NCI-H1417 treated with DMSO at 0.1 percent for 48 hours (cell line): ENCODE data around the gene MRPS12.
A peak's percentile ranks its signal among the peaks of the same experiment; 100 is the strongest.

Experiments
- DNase-seq: peaks from one replicate; lab custom pipeline; 2025; lab: John Stamatoyannopoulos, UW

The MRPS12 gene

DNA sequence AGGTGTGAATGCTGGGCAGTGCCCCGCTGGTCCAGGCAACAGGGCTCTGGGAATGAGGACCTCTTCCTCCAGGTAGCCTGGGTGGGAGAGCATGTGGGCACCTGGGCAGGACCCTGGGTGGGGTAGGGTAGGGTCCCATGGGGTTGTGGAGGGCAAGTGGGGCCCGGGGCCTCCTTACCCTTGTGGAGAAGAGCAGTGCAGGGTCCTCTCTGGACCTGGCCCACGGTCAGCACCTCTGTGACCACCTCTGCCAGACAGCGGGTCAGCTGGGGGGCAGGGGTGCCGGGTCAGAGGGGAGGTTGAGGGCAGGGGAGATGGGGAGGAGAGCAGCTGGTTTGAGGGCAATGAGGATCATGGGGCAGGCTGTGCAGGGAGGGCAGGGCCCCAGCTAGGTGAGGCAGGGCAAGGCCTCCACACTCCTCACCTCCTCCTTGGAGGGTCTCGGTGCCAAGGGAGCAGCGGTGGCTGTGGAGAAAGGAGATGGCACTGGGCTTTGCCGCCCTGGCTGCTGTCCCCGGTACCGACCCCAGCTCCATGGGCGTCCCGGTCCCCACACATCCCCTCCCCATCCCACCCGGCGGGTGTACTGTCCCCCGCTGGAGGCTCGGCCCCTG, 19.2 kb upstream of the MRPS12 start:
- no peak for DNase-seq

DNA sequence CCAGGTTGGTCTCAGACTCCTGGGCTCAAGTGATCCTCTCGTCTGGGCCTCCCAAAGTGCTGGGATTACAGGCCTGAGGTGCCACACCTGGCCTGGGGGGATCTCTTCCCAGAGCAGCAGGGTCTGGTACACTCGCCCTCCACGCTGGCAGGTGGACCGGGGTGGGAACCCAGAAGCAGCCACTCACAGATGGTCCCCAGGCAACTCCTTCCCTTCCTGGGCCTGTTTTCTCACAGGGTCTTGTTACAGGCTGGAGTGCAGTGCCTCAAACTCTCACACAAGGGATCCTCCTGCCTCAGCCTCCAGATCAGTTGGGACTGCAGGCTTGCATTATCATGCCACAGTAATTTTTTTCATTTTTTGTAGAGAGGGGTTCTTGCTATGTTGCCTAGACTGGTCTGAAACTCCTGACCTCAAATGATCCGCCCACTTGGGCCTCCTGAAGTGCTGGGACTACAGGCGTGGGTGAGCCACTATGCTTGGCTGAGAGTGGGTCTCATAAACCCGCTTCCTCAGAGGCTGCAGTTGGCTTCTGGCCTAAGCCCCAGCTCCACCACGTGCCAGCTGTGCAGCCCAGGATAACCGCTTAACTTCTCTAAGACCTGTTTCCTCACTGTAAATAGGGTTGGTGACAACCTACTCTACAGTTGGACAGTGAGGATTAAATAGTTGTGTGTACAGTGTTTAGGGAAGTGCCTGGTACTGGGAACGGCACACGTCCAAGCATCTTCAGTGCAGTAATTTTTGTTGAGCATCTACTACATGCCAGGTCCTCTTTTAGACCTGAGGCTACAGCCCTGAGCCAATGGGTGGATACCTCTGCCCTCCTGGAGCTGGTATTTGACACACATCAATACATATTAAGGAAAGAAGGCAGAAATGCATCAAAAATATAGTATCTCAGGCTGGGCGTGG, 17.9 kb upstream of the MRPS12 start:
- no peak for DNase-seq

DNA sequence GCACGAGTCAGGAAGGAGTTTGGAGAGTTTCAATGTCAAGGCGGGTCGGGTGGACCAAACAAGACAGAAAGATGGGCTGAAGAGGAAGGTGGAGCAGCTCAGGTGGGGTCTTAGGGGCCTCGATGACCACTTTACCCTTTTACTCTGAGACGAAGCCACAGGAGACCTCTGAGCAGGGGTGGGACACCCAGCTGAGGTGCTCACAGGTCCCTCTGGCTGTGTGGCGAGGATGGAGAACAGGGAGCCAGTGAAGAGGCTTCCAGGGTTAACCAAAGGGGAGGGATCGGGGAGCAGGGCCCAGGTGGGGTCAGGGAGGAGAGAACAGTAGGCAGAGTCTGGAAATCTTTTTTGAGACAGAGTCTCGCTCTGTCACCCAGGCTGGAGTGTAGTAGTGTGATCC, 16.8 kb upstream of the MRPS12 start:
- DNase-seq, result no peak

DNA sequence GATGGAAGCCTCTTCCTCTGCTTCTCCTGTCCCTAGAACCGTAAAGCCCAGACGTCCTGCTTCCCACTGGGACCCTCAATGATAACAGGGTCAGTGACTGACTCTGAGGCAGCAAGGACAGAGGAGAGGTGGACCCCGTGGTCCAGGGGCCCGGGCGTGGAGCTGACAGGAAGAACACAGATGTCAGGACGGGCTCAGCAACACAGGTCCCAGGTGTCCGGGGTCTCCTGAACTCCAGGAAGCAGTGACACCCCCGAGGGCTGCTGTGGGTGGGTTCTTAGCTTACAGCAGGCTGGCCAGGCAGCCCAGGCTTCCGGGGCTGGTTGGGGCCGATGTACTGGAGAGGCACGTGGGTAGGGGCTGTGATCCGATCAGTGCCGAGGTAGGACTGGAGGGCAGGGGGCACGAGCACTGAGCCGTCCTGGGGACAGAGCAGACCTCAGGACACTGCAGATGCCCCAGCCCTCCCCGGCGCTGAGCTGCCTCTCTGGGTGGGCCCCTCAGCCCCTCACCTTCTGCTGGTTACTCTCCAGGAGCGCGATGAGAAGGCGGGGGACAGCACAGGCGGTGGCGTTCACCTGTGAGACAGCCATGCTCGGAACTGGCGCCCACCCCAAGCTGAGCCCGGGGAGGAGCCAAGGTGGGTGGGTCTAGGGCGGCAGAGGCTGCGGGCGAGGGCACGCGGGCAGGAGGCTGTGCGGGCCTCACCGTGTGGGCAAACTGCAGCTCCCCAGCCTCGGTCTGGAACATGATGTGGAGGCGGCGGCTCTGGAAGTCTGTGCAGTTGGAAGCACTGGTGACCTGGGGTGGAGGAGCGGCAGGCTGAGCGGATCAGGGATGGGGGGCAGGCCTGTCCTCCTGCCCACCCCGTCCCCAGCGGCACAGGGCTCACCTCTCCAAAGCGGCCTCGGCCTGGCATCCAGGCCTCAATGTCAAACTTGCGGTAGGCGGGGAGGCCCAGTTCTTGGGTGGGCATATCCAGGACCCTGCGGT, 15.1 kb upstream of the MRPS12 start:
- no peak for DNase-seq

DNA sequence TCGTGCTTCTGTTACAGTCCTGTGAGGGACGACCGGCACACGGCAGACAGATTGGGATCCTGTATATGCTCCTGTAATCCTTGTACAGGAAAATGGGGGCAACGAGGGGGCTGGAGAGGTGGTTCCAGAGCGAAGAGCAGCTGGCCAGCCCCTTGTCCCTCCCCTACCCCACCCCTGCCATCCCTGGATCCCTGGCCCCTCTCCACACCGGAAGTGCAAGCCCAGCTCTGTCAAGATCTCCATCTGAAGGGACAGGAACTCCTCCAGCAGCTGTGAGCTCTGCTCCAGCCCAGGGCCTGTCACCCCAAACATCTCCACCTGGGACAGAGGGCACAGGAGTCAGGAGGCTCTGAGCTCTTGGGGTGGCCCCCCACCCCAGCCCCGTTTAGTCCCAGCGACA, 13.2 kb upstream of the MRPS12 start:
- no peak for DNase-seq

DNA sequence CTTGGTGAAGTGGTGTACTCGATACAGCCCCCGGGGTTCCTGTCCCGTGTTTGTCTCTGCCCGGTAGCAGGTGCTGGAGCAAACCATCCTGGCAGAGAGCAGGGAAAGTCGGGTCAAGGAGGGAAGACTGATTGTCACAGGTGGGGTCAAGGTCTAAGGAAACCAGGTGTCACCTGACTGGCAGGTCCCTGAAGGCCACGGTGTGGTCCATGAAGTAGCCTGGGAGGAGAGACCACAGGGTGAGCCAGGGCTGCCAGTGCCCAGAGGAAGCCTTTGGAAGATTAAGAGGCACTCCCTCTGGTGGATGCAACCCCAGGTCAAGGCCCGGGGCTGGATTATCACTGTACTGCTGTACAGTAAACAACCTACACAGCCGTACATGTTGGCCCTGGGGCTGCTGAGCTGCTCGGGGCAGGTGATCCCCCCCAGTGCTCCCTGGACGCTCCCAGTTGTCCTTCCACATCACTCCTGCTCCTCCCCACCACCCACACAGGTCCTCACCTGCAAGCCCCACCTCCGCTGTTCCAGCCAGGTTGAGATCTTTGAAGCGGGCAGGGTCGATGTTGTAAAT, 12.7 kb upstream of the MRPS12 start:
- no peak for DNase-seq

DNA sequence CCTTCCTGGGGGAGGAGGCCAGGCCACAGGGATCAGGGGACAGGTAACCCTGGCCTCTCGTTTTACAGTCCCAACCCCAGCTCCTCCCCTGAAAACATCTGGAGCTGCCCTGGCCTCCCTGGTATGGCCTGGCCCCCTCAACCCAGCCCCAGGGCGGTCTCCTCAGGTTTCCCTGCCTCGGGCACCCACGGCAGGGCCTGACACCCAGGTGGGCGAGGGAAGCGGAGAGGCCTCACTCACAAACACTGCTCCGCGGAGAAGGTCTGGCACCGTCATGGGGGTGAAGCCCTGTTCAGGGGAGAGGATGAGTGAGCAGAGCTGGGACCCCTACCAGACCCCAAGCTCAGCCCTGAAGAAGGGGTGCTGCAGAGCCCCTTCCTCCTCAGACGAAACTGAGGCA, 12.2 kb upstream of the MRPS12 start:
- no peak for DNase-seq

DNA sequence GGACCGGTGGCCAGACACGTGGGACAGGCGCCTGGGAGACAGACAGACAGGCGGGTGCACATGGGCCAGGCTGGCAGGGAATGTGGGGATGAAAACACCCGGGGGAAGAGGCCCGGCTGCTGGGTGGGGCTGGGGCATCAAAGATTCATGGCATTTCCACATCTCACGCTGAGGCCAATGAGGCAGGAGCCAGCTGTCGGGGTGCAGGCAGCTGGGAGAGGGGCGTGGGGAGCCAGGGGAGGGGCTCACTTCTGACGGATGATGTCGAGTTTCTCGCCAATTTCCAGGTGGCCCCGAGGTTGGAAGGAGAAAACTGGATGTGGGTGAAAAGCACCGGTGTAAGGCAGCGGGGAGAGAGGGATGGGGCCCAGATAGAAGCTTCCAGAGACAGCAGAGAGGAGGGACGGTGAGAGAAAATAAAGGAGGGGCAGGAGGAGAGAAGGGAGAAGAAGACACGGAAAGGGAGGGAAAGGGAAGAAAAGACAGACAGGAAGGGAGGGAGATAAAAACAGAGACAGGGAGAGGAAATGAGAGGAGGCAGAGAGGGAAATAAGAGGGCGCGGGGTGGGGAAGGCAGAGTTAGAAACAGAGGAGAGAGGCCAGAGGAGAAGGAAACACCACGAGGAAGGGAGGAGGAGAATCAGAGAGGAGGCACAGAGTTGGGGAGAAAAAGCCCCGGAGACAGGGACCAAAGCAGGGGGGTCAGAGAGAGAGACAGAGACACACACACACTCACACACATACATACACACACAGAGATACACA, 10.7 kb upstream of the MRPS12 start:
- DNase-seq, result no peak

DNA sequence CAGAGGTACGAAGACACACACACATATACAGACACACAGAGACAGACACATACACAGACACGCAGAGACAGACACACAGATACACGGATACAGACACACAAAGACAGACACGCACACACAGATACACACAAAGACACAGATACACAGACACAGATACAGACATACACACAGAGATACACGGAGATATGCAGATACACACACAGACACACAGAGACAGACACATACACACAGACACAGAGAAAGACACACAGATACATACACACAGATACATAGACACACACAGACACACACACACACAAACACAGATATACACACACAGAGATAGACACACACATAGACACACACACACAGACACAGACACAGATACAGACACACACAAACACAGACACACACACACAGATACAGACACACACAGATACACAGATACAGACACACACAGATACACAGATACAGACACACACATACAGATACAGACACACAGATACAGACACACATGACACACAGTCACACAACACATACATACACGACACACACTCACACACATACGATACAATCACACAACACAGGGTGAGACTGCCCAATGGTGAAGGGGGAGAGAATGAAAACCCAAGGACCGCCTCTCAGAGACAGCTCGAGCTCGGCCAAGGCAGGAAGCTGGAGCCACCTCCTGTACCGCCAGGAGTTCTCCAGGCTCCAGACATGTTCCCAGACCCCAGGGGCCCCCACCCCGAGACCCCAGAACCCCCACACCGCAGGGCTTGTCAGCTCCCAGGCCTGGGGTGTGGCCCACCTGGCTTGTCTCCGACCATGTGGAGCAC, 9.9 kb upstream of the MRPS12 start:
- DNase-seq, result no peak

DNA sequence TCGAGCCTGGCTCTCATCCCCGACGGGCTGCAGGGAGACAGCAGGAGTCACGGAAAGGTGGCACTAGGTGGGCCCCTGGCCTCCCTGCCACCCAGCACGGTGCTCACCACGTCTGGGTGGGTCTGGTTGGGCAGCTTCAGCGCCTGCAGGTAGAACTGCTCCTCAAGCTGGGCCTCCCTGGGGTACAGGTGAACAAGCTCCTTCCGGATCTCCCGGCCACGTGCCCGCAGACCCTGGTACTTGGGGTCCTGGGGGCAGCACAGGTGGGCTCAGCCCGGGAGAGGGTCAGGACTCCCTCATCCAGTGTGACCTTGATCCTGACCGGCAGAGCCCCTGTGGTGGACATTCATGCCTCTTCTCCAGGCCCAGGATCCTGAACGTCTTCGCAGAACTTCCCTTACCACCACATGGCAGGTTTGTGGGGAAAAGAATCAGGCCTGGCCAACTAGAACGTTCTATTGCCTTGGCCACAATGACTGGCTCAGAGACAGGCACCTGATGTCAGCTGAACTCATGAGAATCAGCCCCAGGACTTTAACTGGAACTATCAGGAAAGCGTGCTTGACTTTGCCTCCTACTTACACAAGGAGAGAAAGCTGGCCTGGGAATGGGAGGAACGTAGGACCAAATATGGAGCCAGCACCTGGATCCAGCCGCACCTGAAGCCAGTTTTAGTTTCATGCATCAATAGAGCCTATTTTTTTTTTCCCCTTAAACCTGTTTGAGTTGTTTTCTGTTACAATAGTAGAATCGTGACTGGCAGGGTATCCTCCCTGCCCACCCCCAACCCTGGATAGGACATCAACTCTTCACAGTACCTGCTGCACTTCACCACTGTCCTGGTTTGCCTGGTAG, 9.1 kb upstream of the MRPS12 start:
- no peak for DNase-seq

DNA sequence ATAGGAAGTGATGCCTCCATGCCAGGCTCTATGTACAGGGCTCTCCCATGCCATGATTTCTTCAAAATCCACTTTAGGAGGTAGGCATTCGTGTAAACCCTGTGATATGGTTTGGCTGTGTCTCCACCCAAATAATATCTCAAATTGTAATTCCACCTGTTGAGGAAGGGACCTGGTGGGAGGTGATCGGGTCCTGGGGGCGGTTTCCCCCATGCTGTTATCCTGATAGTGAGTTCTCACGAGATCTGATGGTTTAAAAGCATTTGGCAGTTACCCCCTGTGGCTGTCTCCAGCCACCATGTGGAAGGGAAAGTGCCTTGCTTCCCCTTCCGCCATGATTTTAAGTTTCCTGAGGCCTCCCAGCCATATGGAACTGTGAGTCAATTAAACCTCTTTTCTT, 8.3 kb upstream of the MRPS12 start:
- no peak for DNase-seq

DNA sequence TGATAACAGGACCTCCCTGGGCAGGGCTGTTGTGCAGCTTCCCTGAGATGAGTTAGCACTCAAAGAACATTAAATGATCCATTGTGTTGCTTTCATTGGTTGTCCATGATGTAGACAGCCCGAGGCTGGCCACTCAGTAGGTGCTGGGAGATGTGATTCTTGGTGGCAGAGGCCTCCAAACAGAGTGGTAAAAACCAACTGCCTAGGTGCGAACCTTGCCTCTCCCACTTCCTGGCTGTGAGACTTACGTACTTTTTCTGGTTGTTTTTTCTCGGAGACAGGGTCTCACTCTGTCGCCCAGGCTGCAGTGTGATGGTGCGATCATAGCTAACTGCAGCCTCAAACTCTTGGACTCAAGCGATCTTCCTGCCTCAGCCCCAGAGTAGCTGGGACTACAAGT, 6.4 kb upstream of the MRPS12 start:
- DNase-seq, result no peak

DNA sequence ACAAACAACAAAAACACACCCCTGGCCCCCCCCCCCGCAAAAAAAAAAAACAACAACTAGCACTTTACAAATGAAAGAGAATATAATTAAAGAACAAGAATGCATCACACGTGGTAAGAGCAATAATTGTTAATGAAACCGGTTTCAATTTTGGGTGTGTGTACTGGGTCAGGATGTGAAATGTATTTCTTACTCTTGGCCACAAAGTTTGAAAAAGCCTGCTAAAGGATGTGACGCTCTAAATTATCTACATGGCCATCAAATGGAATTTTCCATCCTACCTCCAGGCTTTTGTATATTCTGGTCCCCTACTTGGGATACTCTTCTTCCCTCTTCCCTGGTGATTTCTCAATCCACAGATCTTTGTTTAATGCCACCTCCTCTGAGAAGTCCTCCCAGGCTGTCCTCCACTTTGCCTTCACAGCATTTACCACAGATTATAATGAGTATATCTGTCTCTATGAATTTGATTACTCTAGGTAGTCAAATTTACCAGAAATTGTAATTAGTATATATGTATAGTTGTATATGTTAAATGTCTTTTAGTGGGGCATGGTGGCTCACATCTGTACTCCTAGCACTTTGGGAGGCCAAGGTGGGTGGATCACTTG, 2.2 kb upstream of the MRPS12 start:
- no peak for DNase-seq

DNA sequence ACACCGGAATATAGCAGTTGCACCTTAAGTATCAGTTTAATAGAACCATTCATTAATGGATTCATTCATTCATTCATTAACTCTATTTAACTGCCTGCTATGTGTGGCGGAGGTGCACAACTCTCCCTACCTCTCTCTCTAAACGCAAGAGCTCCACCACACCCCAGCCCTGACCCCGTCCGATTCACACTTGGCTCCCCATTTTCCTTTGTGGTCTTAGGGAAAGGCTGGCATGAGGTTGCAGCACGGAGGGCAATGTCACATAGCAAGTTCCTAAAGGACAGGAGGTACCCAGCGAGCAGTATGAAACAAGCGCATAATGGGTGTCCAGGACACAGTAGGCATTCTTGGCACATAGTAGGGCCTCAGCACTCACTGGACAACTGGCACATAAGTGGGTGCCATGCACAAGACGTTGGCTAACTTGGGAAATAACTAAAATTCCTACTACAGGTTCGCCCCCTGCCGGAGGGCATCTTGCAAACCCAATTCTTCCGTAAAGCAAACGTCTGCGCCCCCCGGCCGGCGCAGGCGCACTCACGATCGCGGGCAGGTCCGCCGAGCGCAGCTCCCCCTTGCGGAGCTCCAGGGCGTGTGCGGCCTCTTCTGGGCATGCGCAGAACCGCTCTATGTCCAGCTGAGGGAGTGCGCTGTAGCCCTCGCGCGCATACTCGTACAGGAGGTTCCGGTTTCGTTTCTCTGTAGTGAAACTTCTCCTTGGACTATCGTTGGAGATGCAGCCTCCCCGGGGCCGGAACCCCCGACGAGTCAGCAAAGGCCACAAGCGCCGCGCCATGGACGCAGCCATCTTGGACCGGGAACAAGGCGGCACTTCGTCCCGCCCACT, 592 bp upstream of the MRPS12 start, which contains the start of gene SARS2:
TSS of gene SARS2 (minus strand) at position 835 of the 847 bp plus-strand sequence. CDS start at position 808, 27 bp downstream.
- DNase-seq, result peak; percentile 94

DNA sequence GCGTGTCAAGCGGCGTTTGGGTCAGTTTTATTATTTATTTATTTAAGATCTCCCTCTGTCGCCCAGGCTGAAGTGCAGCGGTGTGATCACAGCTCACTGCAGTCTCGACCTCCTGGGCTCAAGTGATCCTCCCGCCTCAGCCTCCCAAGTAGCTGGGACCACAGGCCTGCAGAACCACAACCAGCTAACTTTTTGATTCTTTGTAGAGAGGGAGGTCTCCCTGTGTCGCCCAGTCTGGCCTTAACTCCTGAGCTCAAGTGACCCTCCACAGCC, 713 bp downstream of the MRPS12 start:
- DNase-seq, result no peak

DNA sequence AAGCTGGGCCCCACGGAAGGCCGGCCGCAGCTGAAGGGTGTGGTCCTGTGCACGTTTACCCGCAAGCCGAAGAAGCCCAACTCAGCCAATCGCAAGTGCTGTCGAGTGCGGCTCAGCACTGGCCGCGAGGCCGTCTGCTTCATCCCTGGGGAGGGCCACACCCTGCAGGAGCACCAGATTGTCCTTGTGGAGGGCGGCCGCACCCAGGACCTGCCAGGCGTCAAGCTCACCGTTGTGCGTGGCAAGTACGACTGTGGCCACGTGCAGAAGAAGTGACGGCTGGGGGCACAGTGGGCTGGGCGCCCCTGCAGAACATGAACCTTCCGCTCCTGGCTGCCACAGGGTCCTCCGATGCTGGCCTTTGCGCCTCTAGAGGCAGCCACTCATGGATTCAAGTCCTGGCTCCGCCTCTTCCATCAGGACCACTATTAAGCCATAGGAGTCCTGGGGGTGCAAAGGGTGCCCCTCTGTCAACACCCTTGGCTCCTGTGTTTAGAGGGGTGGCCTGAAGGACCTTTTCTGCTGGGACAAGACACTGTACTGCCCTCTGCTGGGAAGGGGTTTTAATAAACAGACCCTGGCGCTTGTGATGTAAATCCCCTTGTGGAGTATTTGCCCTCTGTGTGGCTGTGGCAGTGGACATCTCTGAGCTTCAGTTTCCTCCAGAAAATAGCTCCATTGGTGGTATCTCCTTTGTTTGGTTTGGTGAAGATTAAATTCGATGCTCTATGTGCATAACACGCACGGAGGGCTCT, 1.9 kb downstream of the MRPS12 start:
- DNase-seq, result no peak

DNA sequence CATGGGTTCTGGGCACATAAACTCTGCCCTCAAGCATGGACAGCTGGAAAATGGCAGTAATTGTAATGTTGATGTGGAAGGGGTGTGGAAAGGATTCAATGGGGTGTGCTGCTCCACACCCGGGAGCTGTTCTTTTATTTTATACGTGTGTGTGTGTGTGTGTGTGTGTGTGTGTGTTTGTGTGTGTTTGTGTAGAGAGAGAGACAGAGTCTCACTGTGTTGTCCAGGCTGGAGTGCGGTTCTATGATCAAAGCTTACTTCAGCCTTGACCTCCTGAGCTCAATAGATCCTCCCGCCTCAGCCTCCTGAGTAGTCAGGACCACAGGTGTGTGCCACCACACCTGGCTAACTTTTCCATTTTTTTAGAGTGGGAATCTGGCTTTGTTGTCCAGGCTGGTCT, 2.8 kb downstream of the MRPS12 start:
- DNase-seq, result no peak
